ENCODE data around the gene TENT4A.

TENT4A gene

GRCh38 chr5:6755941-6756340 is 42.7 kb downstream of the TENT4A start:
- no peak for DNase-seq (ENCODE audit: low read depth)
- TF ChIP-seq, protein P1, sequence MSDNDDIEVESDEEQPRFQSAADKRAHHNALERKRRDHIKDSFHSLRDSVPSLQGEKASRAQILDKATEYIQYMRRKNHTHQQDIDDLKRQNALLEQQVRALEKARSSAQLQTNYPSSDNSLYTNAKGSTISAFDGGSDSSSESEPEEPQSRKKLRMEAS (IDR thresholded peaks at IDR 0.05; ENCODE audit: low read depth, low read length): no peak
- TF ChIP-seq, protein P2, sequence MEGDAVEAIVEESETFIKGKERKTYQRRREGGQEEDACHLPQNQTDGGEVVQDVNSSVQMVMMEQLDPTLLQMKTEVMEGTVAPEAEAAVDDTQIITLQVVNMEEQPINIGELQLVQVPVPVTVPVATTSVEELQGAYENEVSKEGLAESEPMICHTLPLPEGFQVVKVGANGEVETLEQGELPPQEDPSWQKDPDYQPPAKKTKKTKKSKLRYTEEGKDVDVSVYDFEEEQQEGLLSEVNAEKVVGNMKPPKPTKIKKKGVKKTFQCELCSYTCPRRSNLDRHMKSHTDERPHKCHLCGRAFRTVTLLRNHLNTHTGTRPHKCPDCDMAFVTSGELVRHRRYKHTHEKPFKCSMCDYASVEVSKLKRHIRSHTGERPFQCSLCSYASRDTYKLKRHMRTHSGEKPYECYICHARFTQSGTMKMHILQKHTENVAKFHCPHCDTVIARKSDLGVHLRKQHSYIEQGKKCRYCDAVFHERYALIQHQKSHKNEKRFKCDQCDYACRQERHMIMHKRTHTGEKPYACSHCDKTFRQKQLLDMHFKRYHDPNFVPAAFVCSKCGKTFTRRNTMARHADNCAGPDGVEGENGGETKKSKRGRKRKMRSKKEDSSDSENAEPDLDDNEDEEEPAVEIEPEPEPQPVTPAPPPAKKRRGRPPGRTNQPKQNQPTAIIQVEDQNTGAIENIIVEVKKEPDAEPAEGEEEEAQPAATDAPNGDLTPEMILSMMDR (IDR thresholded peaks at IDR 0.05; ENCODE audit: low read depth, low read length): no peak
- TF ChIP-seq POLR2A (IDR thresholded peaks at IDR 0.05; ENCODE audit: extremely low read depth, insufficient read length): no peak
- TF ChIP-seq MYC (IDR thresholded peaks at IDR 0.05; ENCODE audit: low read depth, low read length): no peak
- no peak overlapping the region for H3K4me3 ChIP-seq (ENCODE audit: low read depth, low read length)

DNA sequence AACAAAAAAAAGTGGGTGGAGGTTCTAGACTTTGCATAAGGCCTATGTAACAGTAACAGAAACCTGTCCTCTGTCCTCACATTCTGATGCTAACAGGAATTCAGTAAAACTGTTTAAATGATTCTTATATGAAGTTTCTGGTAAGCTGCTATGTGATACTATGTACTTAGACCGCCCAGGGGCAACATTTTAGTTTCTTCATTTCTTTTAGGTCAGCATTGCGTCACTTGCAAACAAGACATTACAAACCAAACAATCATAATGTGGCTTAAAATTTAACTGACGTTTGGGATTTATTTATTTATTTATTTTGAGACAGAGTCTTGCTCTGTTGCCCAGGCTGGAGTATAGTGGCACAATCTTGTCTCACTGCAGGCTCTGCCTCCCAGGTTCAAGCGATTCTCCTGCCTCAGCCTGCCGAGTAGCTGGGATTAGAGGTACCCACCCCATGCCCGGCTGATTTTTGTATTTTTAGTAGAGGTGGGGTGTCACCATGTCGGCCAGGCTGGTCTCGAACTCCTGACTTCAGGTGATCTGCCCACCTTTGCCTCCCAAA is 44.3 kb downstream of the TENT4A start:
- no peak for DNase-seq (ENCODE audit: low read depth)
- H3K4me3 ChIP-seq (ENCODE audit: low read depth, low read length): no peak overlapping the region
- TF ChIP-seq, protein P1 (IDR thresholded peaks at IDR 0.05; ENCODE audit: low read depth, low read length): no peak
- TF ChIP-seq, protein P2 (IDR thresholded peaks at IDR 0.05; ENCODE audit: low read depth, low read length): no peak
- TF ChIP-seq POLR2A (IDR thresholded peaks at IDR 0.05; ENCODE audit: extremely low read depth, insufficient read length) (no peak), MYC (IDR thresholded peaks at IDR 0.05; ENCODE audit: low read depth, low read length) (no peak)

DNA sequence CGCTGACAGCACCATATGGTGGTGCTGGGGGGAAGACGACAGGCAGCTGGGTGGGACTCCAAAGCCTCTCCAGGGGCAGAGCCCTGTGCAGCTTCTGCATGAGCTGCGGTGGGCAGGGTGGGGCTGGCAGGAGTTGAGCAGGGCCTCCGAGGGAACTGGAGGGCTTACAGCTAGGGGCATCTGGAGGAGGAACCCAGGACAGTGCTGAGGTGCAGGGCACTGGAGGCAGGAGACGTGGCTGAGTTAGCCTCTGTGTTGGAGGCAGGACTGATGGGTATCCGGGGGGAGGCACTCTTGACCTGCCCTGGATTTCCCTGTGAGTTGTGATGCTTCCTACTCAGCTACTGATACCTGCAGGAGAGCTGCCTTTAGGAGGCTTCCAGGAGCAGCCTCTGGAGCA is 45.0 kb downstream of the TENT4A start:
- TF ChIP-seq POLR2A (IDR thresholded peaks at IDR 0.05; ENCODE audit: extremely low read depth, insufficient read length) (no peak), MYC (IDR thresholded peaks at IDR 0.05; ENCODE audit: low read depth, low read length) (no peak)
- TF ChIP-seq, protein P1 (IDR thresholded peaks at IDR 0.05; ENCODE audit: low read depth, low read length): no peak
- TF ChIP-seq, protein P2 (IDR thresholded peaks at IDR 0.05; ENCODE audit: low read depth, low read length): no peak
- no peak overlapping the region for H3K4me3 ChIP-seq (ENCODE audit: low read depth, low read length)
- no peak for DNase-seq (ENCODE audit: low read depth)

DNA sequence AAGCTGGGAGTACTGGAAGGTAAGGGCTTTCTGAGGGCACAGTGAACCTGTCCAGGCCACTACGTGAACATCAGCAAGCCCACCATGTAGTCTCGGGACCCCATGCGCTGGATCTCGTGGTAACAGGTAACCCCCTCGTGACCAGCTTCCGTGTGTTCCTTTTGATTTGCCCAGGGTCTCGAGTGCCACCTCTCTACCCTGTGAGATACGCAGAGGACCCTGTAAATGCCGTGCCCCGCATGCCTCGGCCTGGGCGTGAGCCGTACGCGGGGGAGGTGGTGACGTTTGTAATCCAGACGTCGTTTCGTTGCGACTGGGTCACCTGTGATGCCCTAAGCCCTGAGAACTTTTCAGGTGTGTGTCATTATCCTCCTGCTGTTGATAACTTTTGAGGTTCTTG is 45.5 kb downstream of the TENT4A start:
- TF ChIP-seq, protein P2 (IDR thresholded peaks at IDR 0.05; ENCODE audit: low read depth, low read length): no peak
- TF ChIP-seq POLR2A (IDR thresholded peaks at IDR 0.05; ENCODE audit: extremely low read depth, insufficient read length) (no peak), MYC (IDR thresholded peaks at IDR 0.05; ENCODE audit: low read depth, low read length) (no peak)
- TF ChIP-seq, protein P1 (IDR thresholded peaks at IDR 0.05; ENCODE audit: low read depth, low read length): no peak
- H3K4me3 ChIP-seq (ENCODE audit: low read depth, low read length): no peak overlapping the region
- no peak for DNase-seq (ENCODE audit: low read depth)

- DNase-seq (ENCODE audit: low read depth): no peak
- TF ChIP-seq POLR2A (IDR thresholded peaks at IDR 0.05; ENCODE audit: extremely low read depth, insufficient read length) (no peak), MYC (IDR thresholded peaks at IDR 0.05; ENCODE audit: low read depth, low read length) (no peak)
- TF ChIP-seq, protein P1 (IDR thresholded peaks at IDR 0.05; ENCODE audit: low read depth, low read length): no peak
- TF ChIP-seq, protein P2 (IDR thresholded peaks at IDR 0.05; ENCODE audit: low read depth, low read length): no peak
Observed at GRCh38 chr5:6759401-6759800, 46.2 kb downstream of the TENT4A start.

More at GRCh38 chr5:6759401-6759800, 46.2 kb downstream of the TENT4A start:
- H3K4me3 ChIP-seq (ENCODE audit: low read depth, low read length): no peak overlapping the region

Data from NB4 (cell line).